VCaP (cell line): ENCODE results near the gene SLC45A1.

Experiments
- H3K27ac ChIP-seq: fragments of 450-650 bp; 2 replicates; pipeline ENCODE4 v1.5.1; 2017
- TF ChIP-seq, protein P1 (sequence below): fragments of 450-650 bp; conservative IDR thresholded peaks from 2 replicates; pipeline ENCODE4 v1.5.1; 2017; ENCODE audit warnings: mild to moderate bottlenecking, moderate library complexity

The SLC45A1 gene

GRCh38 chr1:8330271-8331125 is 12.6 kb downstream of the SLC45A1 start:
- TF ChIP-seq, protein P1, sequence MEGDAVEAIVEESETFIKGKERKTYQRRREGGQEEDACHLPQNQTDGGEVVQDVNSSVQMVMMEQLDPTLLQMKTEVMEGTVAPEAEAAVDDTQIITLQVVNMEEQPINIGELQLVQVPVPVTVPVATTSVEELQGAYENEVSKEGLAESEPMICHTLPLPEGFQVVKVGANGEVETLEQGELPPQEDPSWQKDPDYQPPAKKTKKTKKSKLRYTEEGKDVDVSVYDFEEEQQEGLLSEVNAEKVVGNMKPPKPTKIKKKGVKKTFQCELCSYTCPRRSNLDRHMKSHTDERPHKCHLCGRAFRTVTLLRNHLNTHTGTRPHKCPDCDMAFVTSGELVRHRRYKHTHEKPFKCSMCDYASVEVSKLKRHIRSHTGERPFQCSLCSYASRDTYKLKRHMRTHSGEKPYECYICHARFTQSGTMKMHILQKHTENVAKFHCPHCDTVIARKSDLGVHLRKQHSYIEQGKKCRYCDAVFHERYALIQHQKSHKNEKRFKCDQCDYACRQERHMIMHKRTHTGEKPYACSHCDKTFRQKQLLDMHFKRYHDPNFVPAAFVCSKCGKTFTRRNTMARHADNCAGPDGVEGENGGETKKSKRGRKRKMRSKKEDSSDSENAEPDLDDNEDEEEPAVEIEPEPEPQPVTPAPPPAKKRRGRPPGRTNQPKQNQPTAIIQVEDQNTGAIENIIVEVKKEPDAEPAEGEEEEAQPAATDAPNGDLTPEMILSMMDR, result no peak
- no peak overlapping the region for H3K27ac ChIP-seq

- TF ChIP-seq, protein P1, result no peak
Measured at GRCh38 chr1:8332806-8333205, 14.9 kb downstream of the SLC45A1 start.

GRCh38 chr1:8333246-8333987 is 15.5 kb downstream of the SLC45A1 start:
- H3K27ac ChIP-seq, result no peak overlapping the region
- TF ChIP-seq, protein P1, result no peak

More at GRCh38 chr1:8332806-8333205, 14.9 kb downstream of the SLC45A1 start:
- no peak overlapping the region for H3K27ac ChIP-seq

DNA sequence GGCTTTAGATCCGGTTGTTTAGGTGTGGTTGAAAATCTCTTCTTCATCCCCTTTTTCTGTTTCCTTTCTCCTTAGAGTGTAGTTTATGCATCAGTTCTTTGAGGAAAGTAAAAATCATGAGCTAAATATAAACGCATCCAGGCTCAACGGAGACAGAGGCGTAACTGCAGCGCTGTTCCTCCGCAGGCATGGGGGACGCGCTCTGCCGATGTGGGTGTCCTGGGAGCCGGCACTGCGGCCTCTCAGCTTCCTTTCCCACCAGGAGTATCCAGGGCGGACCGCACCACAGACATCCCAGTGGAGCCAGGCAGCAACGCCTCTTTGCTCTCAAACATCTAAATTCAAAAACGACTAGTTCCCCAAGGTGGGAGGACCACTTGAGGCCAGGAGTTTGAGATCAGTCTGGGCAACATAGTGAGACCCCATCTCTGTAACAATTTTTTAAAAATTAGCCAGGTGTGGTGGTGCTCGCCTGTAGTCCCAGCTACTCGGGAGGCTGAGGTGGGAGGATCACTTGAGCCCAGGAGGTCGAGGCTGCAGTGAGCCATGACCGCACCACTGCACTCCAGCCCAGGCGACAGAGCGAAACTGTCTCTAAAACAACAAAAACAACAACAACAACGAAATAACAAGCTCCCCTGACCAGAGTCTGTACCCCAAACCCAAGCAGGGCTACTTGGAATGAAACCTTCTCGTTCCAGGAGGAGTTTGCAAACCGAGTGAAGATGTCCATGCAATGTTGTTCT is 16.4 kb downstream of the SLC45A1 start:
- TF ChIP-seq, protein P1, result no peak
- no peak overlapping the region for H3K27ac ChIP-seq

DNA sequence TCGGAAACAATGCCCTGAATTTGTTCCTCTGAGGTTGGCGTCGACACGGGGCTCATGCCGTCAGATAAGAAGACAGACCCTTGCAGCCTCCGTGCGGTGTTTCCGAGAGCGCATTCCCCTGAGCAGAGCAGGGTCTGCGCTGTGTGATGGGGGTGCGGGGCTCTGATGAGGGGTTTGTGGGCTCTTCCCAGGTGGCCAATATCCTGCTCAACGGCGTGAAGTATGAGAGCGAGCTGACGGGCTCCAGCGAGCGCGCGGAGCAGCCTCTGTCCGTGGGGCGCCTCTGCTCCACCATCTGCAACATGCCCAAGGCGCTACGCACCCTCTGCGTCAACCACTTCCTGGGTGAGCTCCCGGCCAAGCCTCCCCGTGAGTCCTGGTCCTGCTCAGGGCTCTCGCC is 17.3 kb downstream of the SLC45A1 start:
- H3K27ac ChIP-seq, result no peak overlapping the region
- TF ChIP-seq, protein P1, result no peak

DNA sequence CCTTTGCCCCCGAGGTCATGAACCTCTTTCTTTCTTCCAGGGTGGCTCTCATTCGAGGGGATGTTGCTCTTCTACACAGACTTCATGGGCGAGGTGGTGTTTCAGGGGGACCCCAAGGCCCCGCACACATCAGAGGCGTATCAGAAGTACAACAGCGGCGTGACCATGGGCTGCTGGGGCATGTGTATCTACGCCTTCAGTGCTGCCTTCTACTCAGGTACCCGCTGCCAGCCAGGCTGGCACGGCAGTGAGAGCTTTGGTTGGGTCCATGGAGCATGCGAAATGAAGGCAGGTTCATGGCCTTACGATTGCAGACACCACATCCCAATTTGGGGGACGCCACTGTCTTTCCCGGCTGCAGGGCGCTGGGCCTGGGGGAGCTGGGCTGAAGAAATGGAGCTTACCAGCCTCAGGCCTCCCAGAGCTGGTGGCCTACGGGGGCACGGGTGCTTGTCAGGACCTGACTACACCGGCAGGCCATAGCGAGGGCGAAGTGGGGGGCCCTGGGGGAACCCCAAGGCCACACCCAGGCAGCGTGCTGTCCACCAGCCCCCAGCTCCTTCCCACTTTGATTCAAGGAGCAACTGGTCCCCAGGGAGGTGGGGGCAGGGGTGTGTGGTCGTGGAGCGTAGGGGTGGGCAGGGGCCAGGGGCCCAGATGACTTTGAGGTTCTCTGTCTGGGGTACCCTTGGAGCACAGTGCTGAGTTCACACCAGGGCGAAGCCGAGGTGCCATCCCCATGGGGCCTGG is 20.0 kb downstream of the SLC45A1 start:
- TF ChIP-seq, protein P1, result no peak
- H3K27ac ChIP-seq, result no peak overlapping the region
